Keratinocyte (primary cell): ENCODE data around the gene C11orf24. TPM values are rescaled to one million over a fixed set of nuclear protein-coding genes. Genes with fewer than 3 reads are reported as not detected.

Source experiments
- DNase-seq: peaks from one replicate; pipeline ENCODE4 v3.0.0-alpha.2; 2011; ENCODE audit warnings: low read depth, missing footprints, low spot score
- FAIRE-seq: peaks from 2 replicates; lab custom pipeline; 2011; peaks lifted over from hg19 to GRCh38; lab: Jason Lieb, UNC
- H2AFZ ChIP-seq: 2 replicates; pipeline ENCODE4 v1.6.0; 2012; ENCODE audit warnings: low read length, control low read depth, inconsistent platforms; ENCODE audit not compliant: control insufficient read depth
- H3K27ac ChIP-seq: 2 replicates; pipeline ENCODE4 v1.5.1; 2011; ENCODE audit warnings: low read length; ENCODE audit not compliant: control insufficient read depth, insufficient read depth
- H3K27me3 ChIP-seq: 3 replicates; pipeline ENCODE4 v1.6.0; 2011; ENCODE audit warnings: low read length; ENCODE audit not compliant: control insufficient read depth, insufficient read depth; ENCODE audit errors: extremely low read depth
- H3K36me3 ChIP-seq, 2 experiments: 2 replicates in 1 of 2; 3 replicates in 1 of 2; pipeline ENCODE4 v1.5.1; 2011; ENCODE audit warnings: low read length in 2 of 2, mild to moderate bottlenecking in 1 of 2; ENCODE audit not compliant: control insufficient read depth in 2 of 2, insufficient read depth in 2 of 2; ENCODE audit errors: extremely low read depth in 1 of 2
- H3K4me1 ChIP-seq: 3 replicates; pipeline ENCODE4 v1.5.1; 2011; ENCODE audit warnings: low read length; ENCODE audit not compliant: control insufficient read depth, insufficient read depth; ENCODE audit errors: extremely low read depth
- H3K4me2 ChIP-seq: 3 replicates; pipeline ENCODE4 v1.6.0; 2011; ENCODE audit warnings: low read depth, low read length; ENCODE audit not compliant: control insufficient read depth, insufficient read depth; ENCODE audit errors: extremely low read depth
- H3K4me3 ChIP-seq, 3 experiments: fragments of 200-600 bp in 1 of 3; sonication (generic) in 1 of 3; 2 replicates in 2 of 3; 3 replicates in 1 of 3; pipeline ENCODE4 v1.5.1; 2011 to 2016; ENCODE audit warnings: low read length in 3 of 3, mild to moderate bottlenecking in 3 of 3, control low read depth in 2 of 3, inconsistent platforms in 1 of 3, low read depth in 1 of 3, mixed read lengths in 1 of 3, mixed run types in 1 of 3, moderate library complexity in 1 of 3; ENCODE audit not compliant: control insufficient read depth in 2 of 3, insufficient read depth in 2 of 3; ENCODE audit errors: extremely low read depth in 1 of 3
- H3K79me2 ChIP-seq: 2 replicates; pipeline ENCODE4 v1.6.0; 2012; ENCODE audit warnings: low read length; ENCODE audit not compliant: control insufficient read depth, insufficient read depth
- H3K9ac ChIP-seq: 3 replicates; pipeline ENCODE4 v1.6.0; 2011; ENCODE audit warnings: low read length; ENCODE audit not compliant: control insufficient read depth, insufficient read depth; ENCODE audit errors: extremely low read depth
- H3K9me1 ChIP-seq: 3 replicates; pipeline ENCODE4 v1.6.0; 2011; ENCODE audit warnings: low read length; ENCODE audit not compliant: control insufficient read depth, insufficient read depth; ENCODE audit errors: extremely low read depth
- H3K9me3 ChIP-seq: 2 replicates; pipeline ENCODE4 v1.5.1; 2012; ENCODE audit warnings: low read depth, low read length; ENCODE audit not compliant: control insufficient read depth
- H4K20me1 ChIP-seq: 3 replicates; pipeline ENCODE4 v1.6.0; 2011; ENCODE audit warnings: low read length; ENCODE audit not compliant: control insufficient read depth, insufficient read depth; ENCODE audit errors: extremely low read depth
- CTCF ChIP-seq, 3 experiments: IDR thresholded peaks in 1 of 3; conservative IDR thresholded peaks in 1 of 3; optimal IDR thresholded peaks in 1 of 3; 2 replicates in 2 of 3; 3 replicates in 1 of 3; pipeline versions ENCODE3 to v1.5.1; 2011; ENCODE audit warnings: low read length in 3 of 3, mild to moderate bottlenecking in 3 of 3, moderate library complexity in 2 of 3, control low read depth in 1 of 3, inconsistent platforms in 1 of 3; ENCODE audit not compliant: insufficient read depth in 2 of 3; ENCODE audit errors: extremely low read depth in 1 of 3
- EZH2 ChIP-seq: IDR thresholded peaks from one replicate; pipeline ENCODE4 v1.6.1; 2012; ENCODE audit warnings: inconsistent platforms, mild to moderate bottlenecking, low read length, moderate library complexity
- dilution Hi-C: fragments of 300-500 bp; cut with MboI; formaldehyde crosslinking; loops from one replicate; pipeline ENCODE4 v1.7.0; 2020; ENCODE audit warnings: low sequenced_read_pairs; ENCODE audit not compliant: extremely low pct_ligation_motif_present
- polyA plus RNA-seq, 5 experiments: library from polyadenylated mRNA; depleted of rRNA in 3 of 5; stranded (reverse) in 3 of 5; stranded (forward) in 1 of 5; unstranded in 1 of 5; fragments of >200 nt; gene quantifications; 1 replicate in 1 of 5; 2 replicates in 3 of 5; 3 replicates in 1 of 5; pipeline versions ENCODE4 v1.2.1 to v1.2.3, GENCODE V29; 2011 to 2012; ENCODE audit warnings: missing spikeins in 2 of 5, low read depth in 1 of 5, low replicate concordance in 1 of 5

Gene C11orf24
- polyA plus RNA-seq, 1 donor (not counting 4 experiments of a cell fraction or from before 2014, with no cell fraction given), result 28.4 TPM

GRCh38 chr11:68213135-68213515 lies 58.6 kb downstream of the C11orf24 start, which contains the start of gene KMT5B:
KMT5B (minus strand) TSS chr11:68213296; CDS start chr11:68190076, 23,220 bp downstream.
- peak within 1 kb of the TSS; percentile 81 for H3K27ac ChIP-seq
- peak within 1 kb of the TSS; percentile 99 for H3K4me2 ChIP-seq
- peak within 1 kb of the TSS; percentile 86 for H3K9ac ChIP-seq
- peak within 1 kb of the TSS; percentile 90 to 99 (median 96) for H3K4me3 ChIP-seq
- DNase-seq (no peak), FAIRE-seq (no peak)
- no peak for TF ChIP-seq CTCF (optimal IDR thresholded peaks at IDR 0.05 in 1 of 3, IDR thresholded peaks at IDR 0.05 in 1 of 3, conservative IDR thresholded peaks at IDR 0.05 in 1 of 3; ENCODE audit: extremely low read depth in 1 of 3, insufficient read depth in 2 of 3, low read length in 3 of 3)
- no peak for TF ChIP-seq EZH2
- H3K27me3 ChIP-seq, result peaks cover 2% of the 10 kb centered on the region
- H3K9me1 ChIP-seq, result peaks cover 10% of the 10 kb centered on the region
- peaks cover 43% of the 10 kb centered on the region for H3K79me2 ChIP-seq
- peaks cover 36% of the 10 kb centered on the region for H4K20me1 ChIP-seq
- dilution Hi-C loops, result no loop called here
- peaks cover 36% of the 10 kb centered on the region for H3K4me1 ChIP-seq
- H3K36me3 ChIP-seq, result no peaks in the 10 kb centered on the region
- H2AFZ ChIP-seq, result peak within 1 kb of the TSS; percentile 70
- H3K9me3 ChIP-seq, result no peaks in the 10 kb centered on the region

DNA sequence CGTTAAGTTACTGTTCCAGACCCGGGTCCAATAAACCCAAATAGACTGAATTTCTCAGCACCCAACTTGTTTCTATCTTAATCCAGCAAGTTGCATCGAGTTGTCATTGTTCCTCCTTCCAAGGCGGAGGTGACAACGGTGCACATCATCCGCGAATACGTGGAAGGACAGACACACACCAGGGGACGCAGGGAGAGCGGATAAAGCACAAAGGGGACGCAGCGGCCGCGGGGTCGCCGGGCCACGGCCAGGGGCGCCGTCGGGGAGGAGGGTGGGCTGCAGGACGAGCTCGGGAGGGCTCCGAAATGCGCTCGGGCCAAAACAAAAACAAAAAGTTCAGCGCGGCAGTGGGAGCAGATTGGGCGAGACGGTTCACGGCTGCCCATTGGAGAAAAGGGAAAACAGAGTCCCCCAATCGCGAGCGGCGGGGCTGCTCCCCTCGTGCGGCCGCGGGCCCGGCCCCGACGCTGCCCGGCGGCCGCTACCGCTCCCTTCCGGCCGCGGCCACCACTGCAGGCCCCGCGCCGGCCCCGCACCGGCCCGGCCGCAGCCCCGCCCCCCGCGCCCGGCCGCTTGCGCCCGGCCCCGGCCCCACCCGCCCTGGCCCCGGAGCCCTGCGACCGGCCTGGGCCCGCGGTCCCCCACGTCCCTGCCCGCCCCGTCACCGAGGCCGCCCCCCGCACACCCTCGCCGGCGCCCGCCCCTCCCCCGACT lies 59.2 kb downstream of the C11orf24 start:
- TF ChIP-seq CTCF (optimal IDR thresholded peaks at IDR 0.05 in 1 of 3, IDR thresholded peaks at IDR 0.05 in 1 of 3, conservative IDR thresholded peaks at IDR 0.05 in 1 of 3; ENCODE audit: extremely low read depth in 1 of 3, insufficient read depth in 2 of 3, low read length in 3 of 3) (peak in 1 of 3 experiments; percentile 22), EZH2 (no peak)
- peak overlapping the region; percentile 90 to 99 (median 96) for H3K4me3 ChIP-seq
- no peaks in the 10 kb centered on the region for H3K9me3 ChIP-seq
- H3K79me2 ChIP-seq, result peaks cover 48% of the 10 kb centered on the region
- H3K4me2 ChIP-seq, result peak overlapping the region; percentile 99
- H2AFZ ChIP-seq, result peak overlapping the region; percentile 30
- peaks cover 36% of the 10 kb centered on the region for H4K20me1 ChIP-seq
- peaks cover 36% of the 10 kb centered on the region for H3K4me1 ChIP-seq
- FAIRE-seq, result no peak
- no peaks in the 10 kb centered on the region for H3K36me3 ChIP-seq
- H3K27me3 ChIP-seq, result no peaks in the 10 kb centered on the region
- peak overlapping the region; percentile 86 for H3K9ac ChIP-seq
- peaks cover 10% of the 10 kb centered on the region for H3K9me1 ChIP-seq
- DNase-seq, result no peak
- dilution Hi-C loops, result no loop called here
- H3K27ac ChIP-seq, result peak overlapping the region; percentile 54
